Activated CD8-positive, alpha-beta T cell treated with anti-CD3 and anti-CD28 coated beads for 36 hours (primary cell): ENCODE data around the gene MED6. TPM values are rescaled to one million over a fixed set of nuclear protein-coding genes. Genes with fewer than 3 reads are reported as not detected.
A peak's percentile ranks its signal among the peaks of the same experiment; 100 is the strongest.

Source experiments
- ATAC-seq: fragments of 200-7000 bp; cut with Tn5 transposase; one replicate; pipeline ENCODE4 v1.10.0; 2021; ENCODE audit warnings: mild to moderate bottlenecking, moderate library complexity
- CTCF ChIA-PET: fragments of 350-600 bp; sonication (Branson Sonifier 250); formaldehyde crosslinking; loops from one replicate; lab custom pipeline; 2021; ENCODE audit warnings: antibody characterized with exemption; lab: Charles Lee
- POLR2A ChIA-PET: fragments of 350-600 bp; sonication (Branson Sonifier 250); formaldehyde crosslinking; loops from one replicate; lab custom pipeline; 2021; ENCODE audit warnings: antibody characterized with exemption; lab: Charles Lee
- DNase-seq: peaks from one replicate; pipeline ENCODE4 v3.0.0-alpha.2; 2020
- H3K27ac Mint-ChIP-seq: one replicate; pipeline ENCODE4 v1.8.0; 2021; ENCODE audit warnings: mild to moderate bottlenecking, mixed read lengths
- H3K27me3 Mint-ChIP-seq: one replicate; pipeline ENCODE4 v1.8.0; 2021; ENCODE audit warnings: mixed read lengths
- H3K36me3 Mint-ChIP-seq: one replicate; pipeline ENCODE4 v1.8.0; 2021; ENCODE audit warnings: low read depth, mixed read lengths
- H3K4me1 Mint-ChIP-seq: one replicate; pipeline ENCODE4 v1.8.0; 2021; ENCODE audit warnings: low read depth, mixed read lengths
- H3K4me3 Mint-ChIP-seq: one replicate; pipeline ENCODE4 v1.8.0; 2021; ENCODE audit warnings: mild to moderate bottlenecking, moderate library complexity, mixed read lengths
- H3K9me3 Mint-ChIP-seq: one replicate; pipeline ENCODE4 v1.8.0; 2021; ENCODE audit warnings: mixed read lengths
- intact Hi-C: fragments of 100-400 bp; cut with micrococcal nuclease; formaldehyde crosslinking; loops from one replicate; pipeline ENCODE4 v1.10.0; 2022
- total RNA-seq, 2 experiments: library from RNA; stranded (reverse); gene quantifications; one replicate each; pipeline ENCODE4 v1.2.3, GENCODE V29; 2021
- TF ChIP-seq, protein P1 (sequence below): fragments of 200-600 bp; IDR thresholded peaks from one replicate; pipeline ENCODE4 v1.8.0; 2022; ENCODE audit warnings: antibody characterized with exemption, mild to moderate bottlenecking

Gene MED6
- total RNA-seq, 2 experiments from 2014 or later, result 49.2 to 49.3 TPM

DNA sequence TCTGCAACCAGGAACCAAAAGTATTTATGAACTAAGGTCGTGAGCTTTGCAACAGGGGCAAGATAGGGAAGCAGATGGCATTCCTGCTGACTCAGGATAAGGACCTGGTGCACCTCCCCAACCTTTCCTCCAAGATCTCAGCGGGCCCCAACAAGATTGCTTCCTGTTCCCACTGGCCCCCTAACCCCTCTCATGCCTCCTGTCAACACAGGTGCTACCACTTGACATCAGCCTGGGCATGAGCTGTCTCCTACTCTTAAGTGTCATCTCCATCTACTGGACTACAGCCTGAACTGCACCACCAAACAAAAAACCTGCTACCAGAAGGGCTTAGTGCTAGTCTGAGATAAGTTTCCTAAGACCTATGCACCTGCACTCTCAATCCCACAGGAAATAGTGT, 32.7 kb downstream of the MED6 start:
- CTCF ChIA-PET, result interaction anchor here (0.8 to 1.9 kb wide), 5 partner anchors 9 to 191 kb away, joined by 3 to 8 read pairs (median 4); no protein-coding TSS in a partner anchor

DNA sequence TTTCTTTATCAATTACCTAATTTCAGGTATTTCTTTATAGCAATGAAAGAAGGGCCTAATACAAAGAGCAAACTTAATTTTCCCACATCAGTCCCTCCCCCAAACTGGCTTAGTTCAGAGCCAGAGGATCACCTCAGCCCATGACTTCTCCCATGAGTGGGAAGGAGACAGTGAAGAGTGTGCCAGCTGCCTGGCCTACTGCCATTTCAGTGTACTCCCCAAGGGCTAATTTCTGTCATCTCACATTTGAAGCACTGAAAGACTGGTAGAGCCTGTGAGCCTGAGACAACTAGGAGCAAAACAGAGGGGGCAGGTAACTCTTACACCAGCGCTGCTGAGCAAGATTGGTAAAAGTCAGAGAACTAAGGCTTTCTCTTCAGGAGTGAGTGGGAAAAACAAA, 36.6 kb downstream of the MED6 start:
- ATAC-seq (no peak), DNase-seq (no peak)
- Mint-ChIP-seq H3K4me3 (no peak overlapping the region), H3K27ac (no peak overlapping the region), H3K9me3 (peaks cover 19% of the 10 kb centered on the region), H3K4me1 (no peaks in the 10 kb centered on the region), H3K36me3 (peaks cover 54% of the 10 kb centered on the region), H3K27me3 (no peaks in the 10 kb centered on the region)
- intact Hi-C loops, result no loop called here
- POLR2A ChIA-PET, result no interaction called here
- CTCF ChIA-PET, result interaction anchor here (1.0 kb wide), 1 partner anchor 171 kb away, joined by 3 read pairs; no protein-coding TSS in a partner anchor
- TF ChIP-seq, protein P1, sequence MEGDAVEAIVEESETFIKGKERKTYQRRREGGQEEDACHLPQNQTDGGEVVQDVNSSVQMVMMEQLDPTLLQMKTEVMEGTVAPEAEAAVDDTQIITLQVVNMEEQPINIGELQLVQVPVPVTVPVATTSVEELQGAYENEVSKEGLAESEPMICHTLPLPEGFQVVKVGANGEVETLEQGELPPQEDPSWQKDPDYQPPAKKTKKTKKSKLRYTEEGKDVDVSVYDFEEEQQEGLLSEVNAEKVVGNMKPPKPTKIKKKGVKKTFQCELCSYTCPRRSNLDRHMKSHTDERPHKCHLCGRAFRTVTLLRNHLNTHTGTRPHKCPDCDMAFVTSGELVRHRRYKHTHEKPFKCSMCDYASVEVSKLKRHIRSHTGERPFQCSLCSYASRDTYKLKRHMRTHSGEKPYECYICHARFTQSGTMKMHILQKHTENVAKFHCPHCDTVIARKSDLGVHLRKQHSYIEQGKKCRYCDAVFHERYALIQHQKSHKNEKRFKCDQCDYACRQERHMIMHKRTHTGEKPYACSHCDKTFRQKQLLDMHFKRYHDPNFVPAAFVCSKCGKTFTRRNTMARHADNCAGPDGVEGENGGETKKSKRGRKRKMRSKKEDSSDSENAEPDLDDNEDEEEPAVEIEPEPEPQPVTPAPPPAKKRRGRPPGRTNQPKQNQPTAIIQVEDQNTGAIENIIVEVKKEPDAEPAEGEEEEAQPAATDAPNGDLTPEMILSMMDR, result no peak

More for the DNA sequence above, 32.7 kb downstream of the MED6 start:
- peak; percentile 80 for ATAC-seq
- Mint-ChIP-seq H3K4me3 (no peak overlapping the region), H3K4me1 (peaks cover 20% of the 10 kb centered on the region), H3K27ac (no peak overlapping the region), H3K36me3 (peaks cover 68% of the 10 kb centered on the region), H3K27me3 (no peaks in the 10 kb centered on the region), H3K9me3 (peaks cover 16% of the 10 kb centered on the region)
- POLR2A ChIA-PET, result no interaction called here
- TF ChIP-seq, protein P1, result peak; percentile 48
- DNase-seq, result peak; percentile 37
- intact Hi-C loops, result no loop called here

DNA sequence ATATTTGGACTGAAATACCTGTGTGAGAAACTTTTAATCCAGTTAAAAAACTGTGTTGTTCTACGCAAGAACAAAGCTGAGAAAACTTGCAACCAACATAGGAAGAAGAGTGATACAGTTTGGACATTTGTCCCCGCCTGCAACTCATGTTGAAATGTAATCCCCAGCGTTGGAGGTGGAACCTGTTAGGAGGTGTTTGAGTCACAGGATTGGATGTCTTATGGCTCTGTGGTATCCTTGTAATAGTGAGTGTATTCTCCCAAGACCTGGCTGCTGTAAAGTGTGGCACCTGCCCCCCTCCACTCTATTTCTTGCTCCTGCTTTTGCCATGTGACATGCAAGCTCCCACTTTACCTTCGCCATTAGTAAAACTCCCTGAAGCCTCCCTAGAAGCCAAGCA, 37.0 kb downstream of the MED6 start:
- intact Hi-C loops, result no loop called here
- TF ChIP-seq, protein P1, result no peak
- Mint-ChIP-seq H3K4me3 (no peak overlapping the region), H3K36me3 (peaks cover 54% of the 10 kb centered on the region), H3K4me1 (no peaks in the 10 kb centered on the region), H3K9me3 (peaks cover 19% of the 10 kb centered on the region), H3K27ac (no peak overlapping the region), H3K27me3 (no peaks in the 10 kb centered on the region)
- ChIA-PET CTCF (no interaction called here), POLR2A (no interaction called here)
- ATAC-seq (no peak), DNase-seq (no peak)

DNA sequence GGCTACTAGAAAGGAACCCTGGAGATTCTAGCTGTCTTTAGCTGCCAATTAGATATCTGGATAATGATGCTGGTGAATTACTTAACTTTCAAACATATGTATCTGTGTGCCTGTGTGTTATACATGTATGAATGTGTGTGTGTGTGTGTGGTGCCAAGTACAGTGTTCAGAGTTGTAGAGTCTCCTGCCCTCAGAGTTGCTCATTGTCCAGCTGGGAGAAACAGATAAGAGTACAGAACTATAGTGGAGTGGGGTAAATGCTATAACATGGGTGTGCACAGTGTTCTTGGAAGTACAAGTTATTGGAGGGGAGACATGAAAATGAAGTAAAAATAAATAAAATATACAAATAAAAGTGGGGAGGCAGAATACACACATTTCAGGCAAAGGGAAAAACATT, 42.1 kb downstream of the MED6 start:
- H3K36me3 Mint-ChIP-seq, result peaks cover 28% of the 10 kb centered on the region
- intact Hi-C loops, result no loop called here
- POLR2A ChIA-PET, result no interaction called here
- peaks cover 3% of the 10 kb centered on the region for H3K4me1 Mint-ChIP-seq
- TF ChIP-seq, protein P1, result no peak
- peaks cover 18% of the 10 kb centered on the region for H3K9me3 Mint-ChIP-seq
- no peaks in the 10 kb centered on the region for H3K27me3 Mint-ChIP-seq
- no peak overlapping the region for H3K27ac Mint-ChIP-seq
- H3K4me3 Mint-ChIP-seq, result no peak overlapping the region
- ATAC-seq (no peak), DNase-seq (no peak)
- CTCF ChIA-PET, result interaction anchor here (1.0 to 2.2 kb wide), 2 partner anchors 10 to 57 kb away, joined by 3 to 8 read pairs; no protein-coding TSS in a partner anchor

DNA sequence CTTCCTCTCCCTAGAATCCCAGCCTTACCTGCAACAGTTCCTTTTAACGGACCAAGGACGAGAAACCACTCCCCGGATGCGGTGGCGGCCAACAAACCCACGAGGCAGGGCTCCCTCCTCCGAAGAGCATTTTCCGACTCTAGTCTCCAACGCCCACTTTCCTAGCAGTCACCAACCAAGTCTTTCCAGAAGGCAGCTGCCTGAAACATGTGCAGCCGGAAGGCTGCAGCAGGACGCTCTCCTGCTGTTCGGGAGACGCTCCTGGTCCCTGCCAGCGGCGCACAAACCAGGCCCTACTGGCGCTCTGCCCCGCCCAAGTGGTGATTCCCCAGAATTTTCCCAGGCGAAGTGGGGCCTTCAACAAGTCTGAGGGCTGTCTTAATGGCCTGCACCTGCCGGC, 44.6 kb downstream of the MED6 start:
- H3K27me3 Mint-ChIP-seq, result no peaks in the 10 kb centered on the region
- peaks cover 4% of the 10 kb centered on the region for H3K9me3 Mint-ChIP-seq
- POLR2A ChIA-PET, result no interaction called here
- H3K4me1 Mint-ChIP-seq, result peaks cover 3% of the 10 kb centered on the region
- H3K27ac Mint-ChIP-seq, result no peak overlapping the region
- intact Hi-C loops, result no loop called here
- H3K4me3 Mint-ChIP-seq, result no peak overlapping the region
- ATAC-seq (no peak), DNase-seq (no peak)
- H3K36me3 Mint-ChIP-seq, result peaks cover 10% of the 10 kb centered on the region
- TF ChIP-seq, protein P1, result no peak
- CTCF ChIA-PET, result no interaction called here
